Hepatocyte (in vitro differentiated cells): ENCODE data around the gene APOE. TPM values are rescaled to one million over a fixed set of nuclear protein-coding genes. Genes with fewer than 3 reads are reported as not detected.

Experiments used
- DNase-seq: peaks from one replicate; pipeline ENCODE4 v3.0.0-alpha.2; 2016; ENCODE audit warnings: low spot score
- H2AFZ ChIP-seq: fragments of 200-600 bp; sonication (generic); 2 replicates; pipeline ENCODE4 v1.6.0; 2016; ENCODE audit warnings: antibody characterized with exemption, mild to moderate bottlenecking
- H3K27ac ChIP-seq: fragments of 200-600 bp; sonication (generic); 2 replicates; pipeline ENCODE4 v1.5.1; 2016; ENCODE audit warnings: mild to moderate bottlenecking
- H3K27me3 ChIP-seq: fragments of 200-600 bp; sonication (generic); 2 replicates; pipeline ENCODE4 v1.6.1; 2016
- H3K36me3 ChIP-seq: fragments of 200-600 bp; sonication (generic); replicated peaks from 2 replicates; pipeline ENCODE4 v1.5.1; 2016; ENCODE audit warnings: low read depth; ENCODE audit not compliant: insufficient read depth
- H3K4me1 ChIP-seq: fragments of 200-600 bp; sonication (generic); 2 replicates; pipeline ENCODE4 v1.5.1; 2016; ENCODE audit warnings: mild to moderate bottlenecking, moderate library complexity; ENCODE audit not compliant: insufficient read depth
- H3K4me2 ChIP-seq: fragments of 200-600 bp; sonication (generic); 2 replicates; pipeline ENCODE4 v1.6.0; 2016
- H3K4me3 ChIP-seq: fragments of 200-600 bp; sonication (generic); 2 replicates; pipeline ENCODE4 v1.5.1; 2016; ENCODE audit warnings: mild to moderate bottlenecking
- H3K79me2 ChIP-seq: fragments of 200-600 bp; sonication (generic); 2 replicates; pipeline ENCODE4 v1.6.0; 2017; ENCODE audit warnings: mild to moderate bottlenecking
- H3K9me2 ChIP-seq: fragments of 200-600 bp; sonication (generic); replicated peaks from 2 replicates; pipeline ENCODE4 v1.6.0; 2017; ENCODE audit warnings: mild to moderate bottlenecking; ENCODE audit not compliant: insufficient read depth
- H3K9me3 ChIP-seq: fragments of 200-600 bp; sonication (generic); 2 replicates; pipeline ENCODE4 v1.5.1; 2016; ENCODE audit warnings: low read depth, mild to moderate bottlenecking
- H4K20me1 ChIP-seq: fragments of 200-600 bp; sonication (generic); 2 replicates; pipeline ENCODE4 v1.6.0; 2016; ENCODE audit warnings: mild to moderate bottlenecking; ENCODE audit not compliant: insufficient read depth, poor library complexity, severe bottlenecking
- EZH2 ChIP-seq: fragments of 200-600 bp; sonication (generic); IDR thresholded peaks from 2 replicates; pipeline ENCODE4 v1.6.1; 2016; ENCODE audit warnings: antibody characterized with exemption, mild to moderate bottlenecking, borderline replicate concordance
- EZH2phosphoT487 ChIP-seq: fragments of 200-600 bp; sonication (generic); IDR thresholded peaks from one replicate; pipeline ENCODE4 v1.6.1; 2018; ENCODE audit warnings: antibody characterized with exemption, mild to moderate bottlenecking, low read depth, moderate library complexity; ENCODE audit not compliant: unreplicated experiment, severe bottlenecking
- WGBS: methylation state at CpG from one replicate; pipeline ENCODE4 v1.1.6; 2016; ENCODE audit warnings: low lambda C conversion rate; ENCODE audit errors: missing lambda C conversion rate; 5-methylcytosine and 5-hydroxymethylcytosine counted together
- polyA plus RNA-seq: library from polyadenylated mRNA; unstranded; fragments of >200 nt; fragmentation: Nextera tagmentation; extraction: Ambion mirVana; gene quantifications from 2 replicates; pipeline ENCODE4 v1.2.1, GENCODE V29; 2016
- total RNA-seq: library from RNA; depleted of rRNA; stranded (reverse); fragments of >200 nt; gene quantifications from 2 replicates; pipeline ENCODE4 v1.2.3, GENCODE V29; 2014
- TF ChIP-seq, protein P1 (sequence below): fragments of 200-600 bp; sonication (generic); IDR thresholded peaks from 2 replicates; pipeline ENCODE4 v1.5.1; 2016; ENCODE audit warnings: antibody characterized with exemption, mild to moderate bottlenecking; ENCODE audit not compliant: poor library complexity

Gene APOE
- total and polyA plus RNA-seq, 2 experiments from 2014 or later, result 3,946 to 4,019 TPM

- Histone ChIP-seq H3K4me2 (peak overlapping the region; percentile 65), H3K27me3 (no peaks in the 10 kb centered on the region), H3K4me1 (peaks cover 27% of the 10 kb centered on the region), H3K36me3 (no peaks in the 10 kb centered on the region), H3K9me2 (no peaks in the 10 kb centered on the region), H3K79me2 (peaks cover 3% of the 10 kb centered on the region), H3K27ac (peak overlapping the region; percentile 91), H3K4me3 (no peak overlapping the region), H2AFZ (no peak overlapping the region), H4K20me1 (peaks cover 6% of the 10 kb centered on the region), H3K9me3 (no peaks in the 10 kb centered on the region)
- no peak for TF ChIP-seq EZH2
- TF ChIP-seq, protein P1, sequence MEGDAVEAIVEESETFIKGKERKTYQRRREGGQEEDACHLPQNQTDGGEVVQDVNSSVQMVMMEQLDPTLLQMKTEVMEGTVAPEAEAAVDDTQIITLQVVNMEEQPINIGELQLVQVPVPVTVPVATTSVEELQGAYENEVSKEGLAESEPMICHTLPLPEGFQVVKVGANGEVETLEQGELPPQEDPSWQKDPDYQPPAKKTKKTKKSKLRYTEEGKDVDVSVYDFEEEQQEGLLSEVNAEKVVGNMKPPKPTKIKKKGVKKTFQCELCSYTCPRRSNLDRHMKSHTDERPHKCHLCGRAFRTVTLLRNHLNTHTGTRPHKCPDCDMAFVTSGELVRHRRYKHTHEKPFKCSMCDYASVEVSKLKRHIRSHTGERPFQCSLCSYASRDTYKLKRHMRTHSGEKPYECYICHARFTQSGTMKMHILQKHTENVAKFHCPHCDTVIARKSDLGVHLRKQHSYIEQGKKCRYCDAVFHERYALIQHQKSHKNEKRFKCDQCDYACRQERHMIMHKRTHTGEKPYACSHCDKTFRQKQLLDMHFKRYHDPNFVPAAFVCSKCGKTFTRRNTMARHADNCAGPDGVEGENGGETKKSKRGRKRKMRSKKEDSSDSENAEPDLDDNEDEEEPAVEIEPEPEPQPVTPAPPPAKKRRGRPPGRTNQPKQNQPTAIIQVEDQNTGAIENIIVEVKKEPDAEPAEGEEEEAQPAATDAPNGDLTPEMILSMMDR, result peak; percentile 97
- peak; percentile 79 for DNase-seq
- 24% methylated on average over 24 of the region's 24 CpGs for WGBS
Observed at GRCh38 chr19:44903602-44904425, 1.8 kb upstream of the APOE start.

DNA sequence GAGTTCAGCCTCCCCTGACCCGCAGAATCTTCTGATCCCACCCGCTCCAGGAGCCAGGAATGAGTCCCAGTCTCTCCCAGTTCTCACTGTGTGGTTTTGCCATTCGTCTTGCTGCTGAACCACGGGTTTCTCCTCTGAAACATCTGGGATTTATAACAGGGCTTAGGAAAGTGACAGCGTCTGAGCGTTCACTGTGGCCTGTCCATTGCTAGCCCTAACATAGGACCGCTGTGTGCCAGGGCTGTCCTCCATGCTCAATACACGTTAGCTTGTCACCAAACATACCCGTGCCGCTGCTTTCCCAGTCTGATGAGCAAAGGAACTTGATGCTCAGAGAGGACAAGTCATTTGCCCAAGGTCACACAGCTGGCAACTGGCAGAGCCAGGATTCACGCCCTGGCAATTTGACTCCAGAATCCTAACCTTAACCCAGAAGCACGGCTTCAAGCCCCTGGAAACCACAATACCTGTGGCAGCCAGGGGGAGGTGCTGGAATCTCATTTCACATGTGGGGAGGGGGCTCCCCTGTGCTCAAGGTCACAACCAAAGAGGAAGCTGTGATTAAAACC lies 1.1 kb upstream of the APOE start:
- peaks cover 6% of the 10 kb centered on the region for H4K20me1 ChIP-seq
- peaks cover 3% of the 10 kb centered on the region for H3K79me2 ChIP-seq
- H3K4me2 ChIP-seq, result peak overlapping the region; percentile 91
- H3K36me3 ChIP-seq, result no peaks in the 10 kb centered on the region
- peaks cover 27% of the 10 kb centered on the region for H3K4me1 ChIP-seq
- H2AFZ ChIP-seq, result no peak overlapping the region
- TF ChIP-seq, protein P1, result peak; percentile 38
- TF ChIP-seq EZH2, result no peak
- no peak overlapping the region for H3K4me3 ChIP-seq
- peak overlapping the region; percentile 91 for H3K27ac ChIP-seq
- 58% methylated on average over 12 of the region's 12 CpGs for WGBS
- peak; percentile 31 for DNase-seq
- H3K27me3 ChIP-seq, result no peaks in the 10 kb centered on the region
- no peaks in the 10 kb centered on the region for H3K9me2 ChIP-seq
- H3K9me3 ChIP-seq, result no peaks in the 10 kb centered on the region

- H3K4me2 ChIP-seq, result peak overlapping the region; percentile 91
Observed at GRCh38 chr19:44907613-44908012, 2.0 kb downstream of the APOE start.

More at GRCh38 chr19:44907613-44908012, 2.0 kb downstream of the APOE start:
- H2AFZ ChIP-seq, result no peak overlapping the region
- H3K79me2 ChIP-seq, result peaks cover 3% of the 10 kb centered on the region
- no peaks in the 10 kb centered on the region for H3K36me3 ChIP-seq
- peaks cover 6% of the 10 kb centered on the region for H4K20me1 ChIP-seq
- TF ChIP-seq, protein P1, result no peak
- TF ChIP-seq EZH2, result no peak
- TF ChIP-seq EZH2phosphoT487, result no peak
- no peaks in the 10 kb centered on the region for H3K9me2 ChIP-seq
- DNase-seq, result no peak
- WGBS, result 97% methylated on average over 12 of the region's 12 CpGs
- H3K9me3 ChIP-seq, result no peaks in the 10 kb centered on the region
- no peak overlapping the region for H3K27ac ChIP-seq
- peaks cover 38% of the 10 kb centered on the region for H3K4me1 ChIP-seq
- H3K27me3 ChIP-seq, result no peaks in the 10 kb centered on the region
- H3K4me3 ChIP-seq, result no peak overlapping the region
